ENCODE results near the gene KNTC1. TPM values are rescaled to one million over a fixed set of nuclear protein-coding genes. Genes with fewer than 3 reads are reported as not detected.
"Not testable (repeated sequence)": the region's sequence is repeated elsewhere in the genome, so short reads cannot be mapped to it uniquely, and the experiment has no call there.

Gene KNTC1
- total RNA-seq, 4 donors from 2014 or later: 9.0 to 33.7 (median 14.4) TPM

- 82 to 87% methylated on average over 7 of the region's 7 CpGs for WGBS, 2 donors
- Histone ChIP-seq H3K9me3 (no peaks in the 10 kb centered on the region), H3K27me3 (no peaks in the 10 kb centered on the region), H3K27ac (no peak overlapping the region), H3K4me1 (peaks cover 0 to 10% (median 0%) of the 10 kb centered on the region in 3 donors), H3K4me3 (no peak overlapping the region), H3K36me3 (no peaks in the 10 kb centered on the region)
- TF ChIP-seq CTCF (IDR thresholded peaks at IDR 0.05) (no peak), POLR2A (IDR thresholded peaks at IDR 0.05) (no peak)
- intact Hi-C loops (cut with DNase I): loop anchor here (5.0 kb wide), 1 partner anchor 109 kb away; the partner anchor contains the start of gene DENR
- DNase-seq: no peak
These were observed 116.3 kb downstream of the KNTC1 start for GRCh38 chr12:122643207-122643805.

DNA sequence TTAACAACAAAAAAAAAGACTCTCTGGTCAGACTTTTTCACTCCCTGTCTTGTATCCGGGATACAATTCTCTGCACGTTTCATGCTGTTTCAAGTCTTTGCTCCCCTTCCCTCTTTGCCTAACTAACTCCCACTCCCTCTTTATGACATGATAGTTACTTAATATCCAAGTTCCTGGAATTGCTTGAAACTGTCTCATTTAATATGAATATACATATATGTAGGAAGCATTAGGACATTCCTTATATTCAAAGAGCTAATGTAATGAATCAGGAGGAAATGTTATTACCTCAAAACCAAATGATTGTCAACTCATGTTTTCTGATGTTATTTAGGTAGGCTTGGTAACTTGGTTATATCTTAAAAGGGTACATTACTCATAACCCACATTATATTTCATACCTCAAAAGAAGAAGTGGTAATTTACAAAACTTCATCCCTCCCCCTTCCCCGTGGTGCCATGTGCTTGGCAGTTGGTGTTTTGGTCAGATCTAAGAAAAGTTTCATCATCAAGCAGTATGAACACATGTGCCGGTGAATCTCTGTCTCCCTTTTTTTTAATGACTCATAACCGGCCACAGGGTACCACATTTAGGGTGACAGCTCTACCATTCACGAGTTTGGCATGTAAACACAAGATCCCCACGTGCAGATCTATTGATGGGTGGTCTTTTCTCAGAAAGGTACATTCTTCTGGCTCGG, 119.6 kb downstream of the KNTC1 start:
- TF ChIP-seq CTCF (IDR thresholded peaks at IDR 0.05) (no peak), POLR2A (IDR thresholded peaks at IDR 0.05) (no peak)
- intact Hi-C loops (cut with DNase I): no loop called here
- Histone ChIP-seq H3K27me3 (no peaks in the 10 kb centered on the region), H3K4me3 (peak overlapping the region in 1 of 4 donors; percentile 10), H3K9me3 (no peaks in the 10 kb centered on the region), H3K36me3 (no peaks in the 10 kb centered on the region), H3K27ac (no peak overlapping the region), H3K4me1 (peaks cover 6 to 29% (median 10%) of the 10 kb centered on the region in 3 donors)
- no peak for DNase-seq
- WGBS, 2 donors: 44 to 55% methylated on average over 8 of the region's 8 CpGs

DNA sequence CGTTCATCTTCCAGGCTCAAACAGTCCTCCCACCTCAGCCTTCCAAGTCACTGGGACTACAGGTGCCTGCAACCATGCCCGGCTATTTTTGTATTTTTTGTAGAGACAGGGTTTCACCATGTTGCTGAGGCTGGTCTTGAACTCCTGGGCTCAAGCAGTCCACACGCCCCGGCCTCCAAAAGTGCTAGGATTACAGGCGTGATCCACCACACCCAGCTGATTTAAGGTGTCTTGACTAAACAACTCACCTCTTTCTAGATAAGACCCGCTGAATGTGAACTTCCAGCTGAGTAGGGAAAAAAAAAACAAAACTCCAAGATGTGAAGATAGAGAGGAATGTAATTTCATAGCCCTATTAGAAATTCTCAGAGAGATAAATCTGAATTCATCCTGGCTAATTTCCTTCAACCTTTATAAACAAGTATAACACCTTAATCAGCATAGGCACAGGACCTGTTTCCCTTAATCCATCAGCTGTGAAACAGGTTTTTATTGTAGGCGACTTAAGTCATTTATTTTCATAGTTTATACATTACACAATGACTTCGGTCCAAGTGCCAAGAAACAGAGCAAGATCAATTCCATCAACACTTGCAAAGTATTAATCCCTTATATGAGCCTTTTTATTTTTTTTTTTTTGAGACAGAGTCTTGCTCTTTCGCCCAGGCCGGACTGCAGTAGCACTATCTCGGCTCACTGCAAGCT, 124.6 kb downstream of the KNTC1 start:
- no peaks in the 10 kb centered on the region for H3K36me3 ChIP-seq
- WGBS, 2 donors: 36 to 37% methylated on average over 10 to 11 of the region's 11 CpGs
- H3K4me1 ChIP-seq: peaks cover 6 to 44% (median 10%) of the 10 kb centered on the region in 3 donors
- TF ChIP-seq POLR2A (IDR thresholded peaks at IDR 0.05): no peak
- no peak for TF ChIP-seq CTCF (IDR thresholded peaks at IDR 0.05)
- no peaks in the 10 kb centered on the region for H3K9me3 ChIP-seq
- H3K27me3 ChIP-seq: no peaks in the 10 kb centered on the region
- H3K4me3 ChIP-seq: no peak overlapping the region
- no peak for DNase-seq
- H3K27ac ChIP-seq: peak overlapping the region in 3 of 4 donors; percentile 59 to 82 (median 79)
- intact Hi-C loops (cut with DNase I): no loop called here

- peaks cover 6 to 47% (median 10%) of the 10 kb centered on the region in 3 donors for H3K4me1 ChIP-seq
- H3K4me3 ChIP-seq; H3K27me3 ChIP-seq; DNase-seq; H3K27ac ChIP-seq; H3K9me3 ChIP-seq; intact Hi-C loops (cut with DNase I); H3K36me3 ChIP-seq: not testable (repeated sequence)
- 92% methylated on average over 8 of the region's 8 CpGs for WGBS, 2 donors
These were observed 126.2 kb downstream of the KNTC1 start for GRCh38 chr12:122653291-122653690.

DNA sequence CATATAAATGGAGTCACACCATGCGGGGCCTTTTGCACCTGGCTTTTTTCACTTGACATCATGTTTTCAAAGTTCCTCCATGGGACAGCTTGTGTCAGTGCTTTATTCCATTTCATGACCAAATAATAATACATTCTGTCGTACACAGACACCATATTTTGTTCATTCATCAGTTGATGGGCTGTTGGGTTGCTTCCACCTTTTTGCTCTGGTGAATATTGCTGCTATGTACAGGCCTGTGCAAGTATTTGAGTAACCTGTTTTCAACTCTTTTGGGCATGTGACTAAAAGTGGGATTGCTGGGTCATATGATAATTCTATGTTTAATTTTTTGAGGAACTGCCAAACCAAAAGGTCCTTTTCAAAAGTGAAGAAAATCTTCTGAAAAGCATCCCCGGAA, 129.2 kb downstream of the KNTC1 start:
- no peaks in the 10 kb centered on the region for H3K9me3 ChIP-seq
- H3K4me1 ChIP-seq: peaks cover 3 to 30% (median 4%) of the 10 kb centered on the region in 3 donors
- H3K4me3 ChIP-seq: no peak overlapping the region
- intact Hi-C loops (cut with DNase I): no loop called here
- 58 to 66% methylated on average over 3 of the region's 3 CpGs for WGBS, 2 donors
- peak overlapping the region; percentile 15 to 70 (median 17) for H3K27ac ChIP-seq
- TF ChIP-seq POLR2A (IDR thresholded peaks at IDR 0.05): no peak
- no peak for TF ChIP-seq CTCF (IDR thresholded peaks at IDR 0.05)
- no peak for DNase-seq
- no peaks in the 10 kb centered on the region for H3K36me3 ChIP-seq
- no peaks in the 10 kb centered on the region for H3K27me3 ChIP-seq
